Kidney (tissue), 14 donors: ENCODE data around the gene ROPN1. TPM values are rescaled to one million over a fixed set of nuclear protein-coding genes. Genes with fewer than 3 reads are reported as not detected.

Source experiments
- DNase-seq, 5 donors: peaks; one replicate each; pipeline ENCODE4 v3.0.0-alpha.2; 2013 to 2020
- FAIRE-seq: peaks from 2 replicates; lab custom pipeline; 2012; peaks lifted over from hg19 to GRCh38; lab: Jason Lieb, UNC
- H3K27ac ChIP-seq, 2 donors: one replicate each; pipeline ENCODE4 v1.7.0; 2013; ENCODE audit warnings: low read depth in 2 of 2, low read length in 2 of 2, inconsistent platforms in 1 of 2
- H3K27me3 ChIP-seq: one replicate; pipeline ENCODE4 v1.7.1; 2013; ENCODE audit warnings: low read length, inconsistent platforms; ENCODE audit not compliant: control insufficient read depth, insufficient read depth
- H3K36me3 ChIP-seq, 3 donors: one replicate each; pipeline versions ENCODE4 v1.7.0 to v1.7.1; 2013; ENCODE audit warnings: low read length in 3 of 3, control low read depth in 1 of 3, inconsistent platforms in 1 of 3; ENCODE audit not compliant: insufficient read depth in 3 of 3, control insufficient read depth in 2 of 3
- H3K4me1 ChIP-seq, 3 donors: one replicate each; pipeline versions ENCODE4 v1.7.0 to v1.7.1; 2013; ENCODE audit warnings: low read length in 3 of 3, inconsistent platforms in 1 of 3, low read depth in 1 of 3; ENCODE audit not compliant: control insufficient read depth in 2 of 3, insufficient read depth in 2 of 3
- H3K4me3 ChIP-seq, 3 donors: one replicate each; pipeline versions ENCODE4 v1.7.0 to v1.8.1; 2013; ENCODE audit warnings: low read length in 3 of 3, control low read depth in 1 of 3, inconsistent platforms in 1 of 3
- H3K9ac ChIP-seq, 3 donors: one replicate each; pipeline versions ENCODE4 v1.7.0 to v1.7.1; 2013; ENCODE audit warnings: low read length in 3 of 3, control low read depth in 1 of 3, inconsistent platforms in 1 of 3
- H3K9me3 ChIP-seq, 3 donors: one replicate each; pipeline versions ENCODE4 v1.7.0 to v1.7.1; 2013; ENCODE audit warnings: low read length in 3 of 3, control low read depth in 1 of 3, inconsistent platforms in 1 of 3; ENCODE audit not compliant: control insufficient read depth in 2 of 3, insufficient read depth in 1 of 3
- intact Hi-C: fragments of 100-400 bp; cut with DNase I; formaldehyde crosslinking; loops from one replicate; pipeline ENCODE4 v1.11.1; 2022
- polyA plus RNA-seq: library from polyadenylated mRNA; stranded (reverse); fragments of 350-450 nt; fragmentation: Illumina TruSeq; extraction: RNeasy Lipid Tissue Mini Kit (QIAGEN cat#74804); gene quantifications from one replicate; pipeline ENCODE4 v1.2.3, GENCODE V29; 2014; ENCODE audit warnings: low read depth, low replicate concordance; ENCODE audit not compliant: insufficient read depth
- total RNA-seq: library from RNA; stranded (reverse); fragmentation: NEBNext Ultra II Directional; extraction: Animal tissue kit (Norgen Biotek cat#: 25700); gene quantifications from one replicate; pipeline ENCODE4 v1.2.1, GENCODE V29; 2021
- TF ChIP-seq, protein P1 (sequence below): IDR thresholded peaks from 3 replicates; pipeline ENCODE4 v1.5.1; 2012; ENCODE audit warnings: mild to moderate bottlenecking, moderate library complexity, borderline replicate concordance; ENCODE audit not compliant: insufficient read depth; ENCODE audit errors: extremely low read depth
- donor health status: control.
- donor health status: control.
- donor health status: control.
- donor health status: control.
- donor health status: control.
- donor health status: DM: yes; HTN: yes; CAD: no.
- donor health status: Normal renal cell carcinoma (clear cell type).

ROPN1 gene
- total and polyA plus RNA-seq, 2 donors from 2014 or later, result 0.54 TPM; not detected in 1

DNA sequence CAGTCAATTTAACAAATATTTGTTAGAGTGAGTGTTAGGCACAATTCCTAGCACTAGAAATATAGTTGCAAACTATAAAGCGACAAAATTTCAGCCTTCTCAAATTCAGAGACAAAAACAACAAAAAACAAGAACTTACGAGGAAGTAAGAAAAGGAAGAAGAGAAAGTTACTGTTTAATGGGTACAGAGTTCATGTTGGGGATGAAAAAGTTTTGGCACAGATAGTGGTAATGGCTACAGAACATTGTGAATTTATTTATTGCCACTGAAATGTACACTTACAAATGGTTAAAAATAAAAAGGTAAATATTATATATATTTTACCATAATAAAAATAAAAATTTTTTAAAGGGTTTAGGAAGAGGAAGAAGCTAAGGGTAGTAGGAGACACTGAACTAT is 52.2 kb downstream of the ROPN1 start:
- intact Hi-C loops, result no loop called here

DNA sequence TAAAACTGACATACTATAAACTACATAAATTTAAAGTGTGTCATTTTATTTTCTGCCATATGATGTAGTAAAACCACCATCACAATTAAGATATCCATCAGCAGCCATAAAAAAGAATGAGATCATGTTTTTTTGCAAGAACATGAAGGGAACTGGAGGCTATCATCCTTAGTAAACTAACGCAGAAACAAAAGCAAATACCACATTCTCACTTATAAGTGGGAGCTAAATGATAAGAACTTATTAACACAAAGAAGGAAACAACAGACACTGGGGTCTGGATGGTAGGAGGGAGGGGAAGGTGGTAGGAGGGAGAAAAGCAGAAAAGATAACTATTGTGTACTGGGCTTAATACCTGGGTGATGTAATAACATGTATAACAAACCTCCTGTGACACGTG is 55.5 kb downstream of the ROPN1 start:
- H3K9me3 ChIP-seq, result no peaks in the 10 kb centered on the region
- intact Hi-C loops, result no loop called here
- H3K4me1 ChIP-seq, result no peaks in the 10 kb centered on the region
- no peak overlapping the region for H3K27ac ChIP-seq
- no peak for DNase-seq
- no peaks in the 10 kb centered on the region for H3K36me3 ChIP-seq
- H3K4me3 ChIP-seq, result no peak overlapping the region
- no peak for FAIRE-seq
- no peak overlapping the region for H3K9ac ChIP-seq
- TF ChIP-seq, protein P1, sequence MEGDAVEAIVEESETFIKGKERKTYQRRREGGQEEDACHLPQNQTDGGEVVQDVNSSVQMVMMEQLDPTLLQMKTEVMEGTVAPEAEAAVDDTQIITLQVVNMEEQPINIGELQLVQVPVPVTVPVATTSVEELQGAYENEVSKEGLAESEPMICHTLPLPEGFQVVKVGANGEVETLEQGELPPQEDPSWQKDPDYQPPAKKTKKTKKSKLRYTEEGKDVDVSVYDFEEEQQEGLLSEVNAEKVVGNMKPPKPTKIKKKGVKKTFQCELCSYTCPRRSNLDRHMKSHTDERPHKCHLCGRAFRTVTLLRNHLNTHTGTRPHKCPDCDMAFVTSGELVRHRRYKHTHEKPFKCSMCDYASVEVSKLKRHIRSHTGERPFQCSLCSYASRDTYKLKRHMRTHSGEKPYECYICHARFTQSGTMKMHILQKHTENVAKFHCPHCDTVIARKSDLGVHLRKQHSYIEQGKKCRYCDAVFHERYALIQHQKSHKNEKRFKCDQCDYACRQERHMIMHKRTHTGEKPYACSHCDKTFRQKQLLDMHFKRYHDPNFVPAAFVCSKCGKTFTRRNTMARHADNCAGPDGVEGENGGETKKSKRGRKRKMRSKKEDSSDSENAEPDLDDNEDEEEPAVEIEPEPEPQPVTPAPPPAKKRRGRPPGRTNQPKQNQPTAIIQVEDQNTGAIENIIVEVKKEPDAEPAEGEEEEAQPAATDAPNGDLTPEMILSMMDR, result no peak
- H3K27me3 ChIP-seq, result no peaks in the 10 kb centered on the region

More for the DNA sequence above, 52.2 kb downstream of the ROPN1 start:
- H3K36me3 ChIP-seq, result peaks cover 3 to 7% (median 5%) of the 10 kb centered on the region in 3 donors
- peak overlapping the region in 1 of 3 donors; percentile 24 for H3K4me3 ChIP-seq
- no peak overlapping the region for H3K9ac ChIP-seq
- H3K27me3 ChIP-seq, result no peaks in the 10 kb centered on the region
- TF ChIP-seq, protein P1, result no peak
- FAIRE-seq, result peak; percentile 83
- H3K27ac ChIP-seq, result no peak overlapping the region
- H3K9me3 ChIP-seq, result no peaks in the 10 kb centered on the region
- no peak for DNase-seq
- no peaks in the 10 kb centered on the region for H3K4me1 ChIP-seq

DNA sequence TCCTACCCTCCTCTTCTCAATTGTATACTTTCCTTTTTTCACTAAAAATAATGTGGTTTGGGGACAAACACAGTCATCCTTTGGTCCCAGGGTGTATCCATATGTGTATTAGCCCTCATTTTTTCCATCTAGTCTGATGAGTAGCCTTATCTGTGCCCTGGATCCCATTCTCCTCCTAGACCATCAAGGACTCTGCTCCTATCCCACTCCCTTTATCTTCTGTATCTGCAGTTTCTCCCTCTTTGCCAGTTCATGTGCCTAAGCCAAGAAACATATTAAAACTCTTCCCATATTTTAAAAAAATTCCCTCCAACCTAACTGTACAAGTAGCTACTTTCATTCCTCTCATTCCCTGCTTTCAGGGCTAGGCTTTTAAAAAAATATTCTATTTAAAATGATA is 56.1 kb downstream of the ROPN1 start:
- Histone ChIP-seq H3K27ac (no peak overlapping the region), H3K9me3 (no peaks in the 10 kb centered on the region), H3K9ac (no peak overlapping the region), H3K4me1 (no peaks in the 10 kb centered on the region), H3K36me3 (no peaks in the 10 kb centered on the region), H3K4me3 (no peak overlapping the region), H3K27me3 (no peaks in the 10 kb centered on the region)
- no peak for DNase-seq
- intact Hi-C loops, result no loop called here
- TF ChIP-seq, protein P1, result no peak
- FAIRE-seq, result no peak

DNA sequence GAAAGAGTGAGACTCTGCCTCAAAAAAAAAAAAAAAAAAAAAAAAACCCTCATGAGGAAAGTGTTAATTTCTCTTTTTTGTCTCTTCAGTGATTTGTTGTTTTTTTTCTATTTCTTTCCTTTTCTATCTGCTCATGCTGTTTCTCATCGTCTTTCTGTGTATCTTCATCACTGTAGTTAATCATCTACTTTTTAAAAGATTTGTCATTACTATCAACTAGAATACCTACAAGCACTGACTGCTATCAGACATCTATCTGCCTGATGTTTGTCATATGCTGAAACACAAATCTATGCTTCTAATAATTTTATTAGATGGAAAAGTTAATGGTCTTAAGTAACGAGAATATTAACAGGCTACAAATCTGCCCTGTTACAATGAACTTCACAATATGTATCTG is 57.7 kb downstream of the ROPN1 start:
- H3K36me3 ChIP-seq, result no peaks in the 10 kb centered on the region
- H3K27ac ChIP-seq, result no peak overlapping the region
- no peak overlapping the region for H3K4me3 ChIP-seq
- TF ChIP-seq, protein P1, result no peak
- no peak for FAIRE-seq
- intact Hi-C loops, result no loop called here
- no peak for DNase-seq
- no peaks in the 10 kb centered on the region for H3K9me3 ChIP-seq
- H3K4me1 ChIP-seq, result no peaks in the 10 kb centered on the region
- H3K27me3 ChIP-seq, result no peaks in the 10 kb centered on the region
- H3K9ac ChIP-seq, result no peak overlapping the region
